Measurements from ENCODE around the gene SEMA4B.

DNA sequence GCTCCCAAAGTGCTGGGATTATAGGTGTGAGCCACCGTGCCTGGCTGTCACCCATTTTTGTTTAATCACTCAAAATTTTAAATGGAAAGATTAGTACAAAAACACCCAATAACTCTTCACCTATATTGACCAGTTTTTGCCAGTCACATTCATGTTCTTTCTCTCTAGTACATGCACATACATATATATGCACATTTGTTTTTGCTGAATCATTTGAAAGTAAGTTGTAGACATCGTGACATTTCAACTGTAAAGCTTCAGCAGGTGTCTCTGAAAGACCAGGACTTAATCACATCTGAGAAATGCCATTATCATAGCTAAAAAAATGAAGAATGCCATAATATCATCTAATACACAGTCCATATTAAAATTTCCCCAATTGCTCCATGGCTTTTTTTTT, 6.5 kb upstream of the SEMA4B start:
- TF ChIP-seq FOXM1 (IDR thresholded peaks at IDR 0.05; ENCODE audit: borderline replicate concordance, low read depth), result no peak
- TF ChIP-seq, protein P1, sequence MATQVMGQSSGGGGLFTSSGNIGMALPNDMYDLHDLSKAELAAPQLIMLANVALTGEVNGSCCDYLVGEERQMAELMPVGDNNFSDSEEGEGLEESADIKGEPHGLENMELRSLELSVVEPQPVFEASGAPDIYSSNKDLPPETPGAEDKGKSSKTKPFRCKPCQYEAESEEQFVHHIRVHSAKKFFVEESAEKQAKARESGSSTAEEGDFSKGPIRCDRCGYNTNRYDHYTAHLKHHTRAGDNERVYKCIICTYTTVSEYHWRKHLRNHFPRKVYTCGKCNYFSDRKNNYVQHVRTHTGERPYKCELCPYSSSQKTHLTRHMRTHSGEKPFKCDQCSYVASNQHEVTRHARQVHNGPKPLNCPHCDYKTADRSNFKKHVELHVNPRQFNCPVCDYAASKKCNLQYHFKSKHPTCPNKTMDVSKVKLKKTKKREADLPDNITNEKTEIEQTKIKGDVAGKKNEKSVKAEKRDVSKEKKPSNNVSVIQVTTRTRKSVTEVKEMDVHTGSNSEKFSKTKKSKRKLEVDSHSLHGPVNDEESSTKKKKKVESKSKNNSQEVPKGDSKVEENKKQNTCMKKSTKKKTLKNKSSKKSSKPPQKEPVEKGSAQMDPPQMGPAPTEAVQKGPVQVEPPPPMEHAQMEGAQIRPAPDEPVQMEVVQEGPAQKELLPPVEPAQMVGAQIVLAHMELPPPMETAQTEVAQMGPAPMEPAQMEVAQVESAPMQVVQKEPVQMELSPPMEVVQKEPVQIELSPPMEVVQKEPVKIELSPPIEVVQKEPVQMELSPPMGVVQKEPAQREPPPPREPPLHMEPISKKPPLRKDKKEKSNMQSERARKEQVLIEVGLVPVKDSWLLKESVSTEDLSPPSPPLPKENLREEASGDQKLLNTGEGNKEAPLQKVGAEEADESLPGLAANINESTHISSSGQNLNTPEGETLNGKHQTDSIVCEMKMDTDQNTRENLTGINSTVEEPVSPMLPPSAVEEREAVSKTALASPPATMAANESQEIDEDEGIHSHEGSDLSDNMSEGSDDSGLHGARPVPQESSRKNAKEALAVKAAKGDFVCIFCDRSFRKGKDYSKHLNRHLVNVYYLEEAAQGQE (IDR thresholded peaks at IDR 0.05; ENCODE audit: low read depth), result no peak
- TF ChIP-seq YY1 (IDR thresholded peaks at IDR 0.05; ENCODE audit: low read depth), result no peak
